DOHH2 (cell line): ENCODE results near the gene CD274.

Experiments used
- CTCF ChIP-seq: fragments of 200-600 bp; sonication (generic); IDR thresholded peaks from one replicate; pipeline ENCODE4 v1.5.1; 2014; ENCODE audit warnings: antibody characterized with exemption, mild to moderate bottlenecking, low read depth, low read length; ENCODE audit not compliant: poor library complexity, severe bottlenecking
- EZH2phosphoT487 ChIP-seq: fragments of 200-600 bp; sonication (generic); IDR thresholded peaks from 2 replicates; pipeline ENCODE4 v1.6.1; 2017; ENCODE audit warnings: borderline replicate concordance, mild to moderate bottlenecking, antibody characterized with exemption, low read length, moderate library complexity, mixed read lengths

- TF ChIP-seq CTCF (no peak), EZH2phosphoT487 (no peak)
Measured at GRCh38 chr9:5429873-5430564, 20.3 kb upstream of the CD274 start.
